MM.1S (cell line): Measurements from ENCODE around the gene SPATA6.

Experiments
- CTCF ChIP-seq: fragments of 300-600 bp; sonication (generic); IDR thresholded peaks from 2 replicates; pipeline ENCODE4 v1.5.1; 2016; ENCODE audit warnings: antibody characterized with exemption, low read length, mixed read lengths
- EZH2 ChIP-seq: fragments of 300-600 bp; sonication (generic); optimal IDR thresholded peaks from 2 replicates; pipeline ENCODE3; 2017; ENCODE audit warnings: low read depth, mild to moderate bottlenecking, antibody characterized with exemption, low read length, mixed read lengths
- EZH2phosphoT487 ChIP-seq: fragments of 300-600 bp; sonication (generic); IDR thresholded peaks from 2 replicates; pipeline ENCODE4 v1.6.1; 2018; ENCODE audit warnings: antibody characterized with exemption, low read length

- TF ChIP-seq CTCF (no peak), EZH2phosphoT487 (no peak), EZH2 (no peak)
Measured at GRCh38 chr1:48422009-48422408, 50.0 kb downstream of the SPATA6 start.
